Amniotic epithelial cell (primary cell): ENCODE measurements around the gene MT2A.

ENCODE experiments used
- DNase-seq: peaks from one replicate; pipeline ENCODE4 v3.0.0-alpha.2; 2010; ENCODE audit warnings: low read depth

MT2A gene

GRCh38 chr16:56608043-56608875 lies at the start of gene MT2A:
Gene MT2A (plus strand): TSS chr16:56608584. CDS start chr16:56608656, 72 bp downstream.
- peak; percentile 97 for DNase-seq

- DNase-seq = no peak
Measured at GRCh38 chr16:56559109-56559508, 49.3 kb upstream of the MT2A start.

GRCh38 chr16:56560447-56560846 lies 47.9 kb upstream of the MT2A start:
- no peak for DNase-seq

GRCh38 chr16:56561126-56561525 lies 47.3 kb upstream of the MT2A start:
- DNase-seq = no peak

- no peak for DNase-seq
Measured at GRCh38 chr16:56564793-56565477, 43.4 kb upstream of the MT2A start, which contains the start of gene MT4. Gene MT4 (plus strand): TSS chr16:56565073. CDS start chr16:56565129, 56 bp downstream.

GRCh38 chr16:56569971-56570370 lies 38.4 kb upstream of the MT2A start:
- no peak for DNase-seq

- DNase-seq = no peak
Measured at GRCh38 chr16:56571525-56571924, 36.9 kb upstream of the MT2A start.

GRCh38 chr16:56574625-56575024 lies 33.8 kb upstream of the MT2A start:
- DNase-seq = no peak

GRCh38 chr16:56576585-56577299 lies 31.6 kb upstream of the MT2A start:
- peak; percentile 65 for DNase-seq

GRCh38 chr16:56577300-56577625 lies 31.1 kb upstream of the MT2A start:
- no peak for DNase-seq

GRCh38 chr16:56580391-56581048 lies 27.9 kb upstream of the MT2A start:
- no peak for DNase-seq

GRCh38 chr16:56582911-56583310 lies 25.5 kb upstream of the MT2A start:
- peak; percentile 94 for DNase-seq

- peak; percentile 91 for DNase-seq
Measured at GRCh38 chr16:56583351-56584168, 24.8 kb upstream of the MT2A start.

- DNase-seq = peak; percentile 55
Measured at GRCh38 chr16:56584276-56584675, 24.1 kb upstream of the MT2A start.

- no peak for DNase-seq
Measured at GRCh38 chr16:56588781-56589140, 19.6 kb upstream of the MT2A start.

- DNase-seq = no peak
Measured at GRCh38 chr16:56589141-56590039, 19.0 kb upstream of the MT2A start, which contains the start of gene MT3. Gene MT3 (plus strand): TSS chr16:56589528. CDS start chr16:56589591, 63 bp downstream.

GRCh38 chr16:56591377-56592060 lies 16.9 kb upstream of the MT2A start:
- DNase-seq = peak; percentile 24

- DNase-seq = no peak
Measured at GRCh38 chr16:56593573-56594291, 14.7 kb upstream of the MT2A start.

GRCh38 chr16:56594292-56594619 lies 14.1 kb upstream of the MT2A start:
- no peak for DNase-seq
